WTC11 (cell line): ENCODE measurements around the gene SMAP1.

Experiments
- CREB1 ChIP-seq: sonication (generic); formaldehyde crosslinking; IDR thresholded peaks from 2 replicates; pipeline ENCODE4 v1.8.0; 2023; ENCODE audit warnings: mild to moderate bottlenecking, missing genetic modification reagents
- E2F1 ChIP-seq: sonication (generic); formaldehyde crosslinking; IDR thresholded peaks from 2 replicates; pipeline ENCODE4 v1.8.0; 2022; ENCODE audit warnings: mild to moderate bottlenecking, missing genetic modification reagents
- JUN ChIP-seq: sonication (generic); formaldehyde crosslinking; IDR thresholded peaks from 2 replicates; pipeline ENCODE4 v1.8.0; 2023; ENCODE audit warnings: mild to moderate bottlenecking, missing genetic modification reagents
- USF1 ChIP-seq: sonication (generic); formaldehyde crosslinking; IDR thresholded peaks from 2 replicates; pipeline ENCODE4 v1.8.0; 2022; ENCODE audit warnings: mild to moderate bottlenecking, missing genetic modification reagents
- TF ChIP-seq, protein P1 (sequence below): fragments of 200-600 bp; IDR thresholded peaks from 2 replicates; pipeline ENCODE4 v1.8.0; 2022; ENCODE audit warnings: antibody characterized with exemption
- TF ChIP-seq, protein P2 (sequence below): fragments of 250-450 bp; sonication (Bioruptor Pico); IDR thresholded peaks from 2 replicates; pipeline ENCODE4 v1.9.0; 2021; ENCODE audit warnings: mild to moderate bottlenecking, borderline replicate concordance

DNA sequence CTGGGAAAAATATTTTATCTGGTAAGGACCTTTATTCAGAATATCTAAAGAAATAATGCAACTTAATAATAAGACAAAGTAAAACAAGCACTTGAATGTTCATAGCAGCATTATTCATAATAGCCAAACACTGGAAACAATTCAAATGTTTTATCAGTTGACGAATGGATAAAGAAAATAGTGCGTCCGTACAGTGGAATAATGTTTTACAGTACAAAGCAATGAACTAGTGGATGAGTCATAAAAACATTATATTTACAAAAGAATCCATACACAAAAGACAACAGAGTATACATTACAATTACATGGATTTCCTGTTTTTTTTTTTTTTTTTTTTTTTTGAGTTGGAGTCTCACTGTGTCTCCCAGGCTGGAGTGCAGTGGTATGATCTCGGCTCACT lies 12.7 kb downstream of the SMAP1 start:
- TF ChIP-seq, protein P1, sequence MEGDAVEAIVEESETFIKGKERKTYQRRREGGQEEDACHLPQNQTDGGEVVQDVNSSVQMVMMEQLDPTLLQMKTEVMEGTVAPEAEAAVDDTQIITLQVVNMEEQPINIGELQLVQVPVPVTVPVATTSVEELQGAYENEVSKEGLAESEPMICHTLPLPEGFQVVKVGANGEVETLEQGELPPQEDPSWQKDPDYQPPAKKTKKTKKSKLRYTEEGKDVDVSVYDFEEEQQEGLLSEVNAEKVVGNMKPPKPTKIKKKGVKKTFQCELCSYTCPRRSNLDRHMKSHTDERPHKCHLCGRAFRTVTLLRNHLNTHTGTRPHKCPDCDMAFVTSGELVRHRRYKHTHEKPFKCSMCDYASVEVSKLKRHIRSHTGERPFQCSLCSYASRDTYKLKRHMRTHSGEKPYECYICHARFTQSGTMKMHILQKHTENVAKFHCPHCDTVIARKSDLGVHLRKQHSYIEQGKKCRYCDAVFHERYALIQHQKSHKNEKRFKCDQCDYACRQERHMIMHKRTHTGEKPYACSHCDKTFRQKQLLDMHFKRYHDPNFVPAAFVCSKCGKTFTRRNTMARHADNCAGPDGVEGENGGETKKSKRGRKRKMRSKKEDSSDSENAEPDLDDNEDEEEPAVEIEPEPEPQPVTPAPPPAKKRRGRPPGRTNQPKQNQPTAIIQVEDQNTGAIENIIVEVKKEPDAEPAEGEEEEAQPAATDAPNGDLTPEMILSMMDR: no peak
- TF ChIP-seq JUN (CRISPR knock-in tag) (no peak), E2F1 (CRISPR knock-in tag) (no peak), USF1 (CRISPR knock-in tag) (no peak), CREB1 (CRISPR knock-in tag) (no peak)
- TF ChIP-seq, protein P2, sequence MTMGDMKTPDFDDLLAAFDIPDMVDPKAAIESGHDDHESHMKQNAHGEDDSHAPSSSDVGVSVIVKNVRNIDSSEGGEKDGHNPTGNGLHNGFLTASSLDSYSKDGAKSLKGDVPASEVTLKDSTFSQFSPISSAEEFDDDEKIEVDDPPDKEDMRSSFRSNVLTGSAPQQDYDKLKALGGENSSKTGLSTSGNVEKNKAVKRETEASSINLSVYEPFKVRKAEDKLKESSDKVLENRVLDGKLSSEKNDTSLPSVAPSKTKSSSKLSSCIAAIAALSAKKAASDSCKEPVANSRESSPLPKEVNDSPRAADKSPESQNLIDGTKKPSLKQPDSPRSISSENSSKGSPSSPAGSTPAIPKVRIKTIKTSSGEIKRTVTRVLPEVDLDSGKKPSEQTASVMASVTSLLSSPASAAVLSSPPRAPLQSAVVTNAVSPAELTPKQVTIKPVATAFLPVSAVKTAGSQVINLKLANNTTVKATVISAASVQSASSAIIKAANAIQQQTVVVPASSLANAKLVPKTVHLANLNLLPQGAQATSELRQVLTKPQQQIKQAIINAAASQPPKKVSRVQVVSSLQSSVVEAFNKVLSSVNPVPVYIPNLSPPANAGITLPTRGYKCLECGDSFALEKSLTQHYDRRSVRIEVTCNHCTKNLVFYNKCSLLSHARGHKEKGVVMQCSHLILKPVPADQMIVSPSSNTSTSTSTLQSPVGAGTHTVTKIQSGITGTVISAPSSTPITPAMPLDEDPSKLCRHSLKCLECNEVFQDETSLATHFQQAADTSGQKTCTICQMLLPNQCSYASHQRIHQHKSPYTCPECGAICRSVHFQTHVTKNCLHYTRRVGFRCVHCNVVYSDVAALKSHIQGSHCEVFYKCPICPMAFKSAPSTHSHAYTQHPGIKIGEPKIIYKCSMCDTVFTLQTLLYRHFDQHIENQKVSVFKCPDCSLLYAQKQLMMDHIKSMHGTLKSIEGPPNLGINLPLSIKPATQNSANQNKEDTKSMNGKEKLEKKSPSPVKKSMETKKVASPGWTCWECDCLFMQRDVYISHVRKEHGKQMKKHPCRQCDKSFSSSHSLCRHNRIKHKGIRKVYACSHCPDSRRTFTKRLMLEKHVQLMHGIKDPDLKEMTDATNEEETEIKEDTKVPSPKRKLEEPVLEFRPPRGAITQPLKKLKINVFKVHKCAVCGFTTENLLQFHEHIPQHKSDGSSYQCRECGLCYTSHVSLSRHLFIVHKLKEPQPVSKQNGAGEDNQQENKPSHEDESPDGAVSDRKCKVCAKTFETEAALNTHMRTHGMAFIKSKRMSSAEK: no peak
